Mononuclear cell (primary cell): ENCODE measurements around the gene DLX6. TPM values are rescaled to one million over a fixed set of nuclear protein-coding genes. Genes with fewer than 3 reads are reported as not detected.

Experiments used
- total RNA-seq: library from RNA; depleted of rRNA; stranded (reverse); fragments of >200 nt; gene quantifications from one replicate; pipeline ENCODE4 v1.2.3, GENCODE V29; 2012

DLX6 gene
- total RNA-seq, 1 donor, result not detected

Other genes starting within 250 kb of the DLX6 start
- gene DLX5, start 19.3 kb downstream of the DLX6 start, total RNA-seq, result not detected
- gene SDHAF3, start 112.1 kb downstream of the DLX6 start, total RNA-seq, result 5.9 TPM